ENCODE measurements around the gene IQCN. TPM values are rescaled to one million over a fixed set of nuclear protein-coding genes. Genes with fewer than 3 reads are reported as not detected.

Gene IQCN
- total and polyA plus RNA-seq, 2 experiments from 2014 or later: 0.35 TPM; not detected in 1

DNA sequence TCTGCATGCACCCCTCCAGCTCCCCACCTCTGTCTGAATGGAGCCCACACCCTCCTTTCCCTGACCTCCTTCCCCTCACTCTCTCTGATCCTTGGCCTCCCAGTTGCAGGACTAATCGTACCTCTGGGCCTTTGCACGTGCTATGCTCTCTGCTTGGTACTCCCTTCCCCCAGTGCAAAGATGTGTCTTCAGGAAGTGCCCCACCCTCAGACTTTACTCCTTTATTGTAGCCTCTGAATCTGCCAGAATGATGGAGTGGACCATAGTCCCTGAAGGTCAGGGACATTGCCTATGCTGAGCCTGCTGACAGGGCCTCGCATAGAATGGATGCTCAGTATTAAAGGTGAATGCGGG is 8.5 kb upstream of the IQCN start (continued):
- TF ChIP-seq, protein P1, sequence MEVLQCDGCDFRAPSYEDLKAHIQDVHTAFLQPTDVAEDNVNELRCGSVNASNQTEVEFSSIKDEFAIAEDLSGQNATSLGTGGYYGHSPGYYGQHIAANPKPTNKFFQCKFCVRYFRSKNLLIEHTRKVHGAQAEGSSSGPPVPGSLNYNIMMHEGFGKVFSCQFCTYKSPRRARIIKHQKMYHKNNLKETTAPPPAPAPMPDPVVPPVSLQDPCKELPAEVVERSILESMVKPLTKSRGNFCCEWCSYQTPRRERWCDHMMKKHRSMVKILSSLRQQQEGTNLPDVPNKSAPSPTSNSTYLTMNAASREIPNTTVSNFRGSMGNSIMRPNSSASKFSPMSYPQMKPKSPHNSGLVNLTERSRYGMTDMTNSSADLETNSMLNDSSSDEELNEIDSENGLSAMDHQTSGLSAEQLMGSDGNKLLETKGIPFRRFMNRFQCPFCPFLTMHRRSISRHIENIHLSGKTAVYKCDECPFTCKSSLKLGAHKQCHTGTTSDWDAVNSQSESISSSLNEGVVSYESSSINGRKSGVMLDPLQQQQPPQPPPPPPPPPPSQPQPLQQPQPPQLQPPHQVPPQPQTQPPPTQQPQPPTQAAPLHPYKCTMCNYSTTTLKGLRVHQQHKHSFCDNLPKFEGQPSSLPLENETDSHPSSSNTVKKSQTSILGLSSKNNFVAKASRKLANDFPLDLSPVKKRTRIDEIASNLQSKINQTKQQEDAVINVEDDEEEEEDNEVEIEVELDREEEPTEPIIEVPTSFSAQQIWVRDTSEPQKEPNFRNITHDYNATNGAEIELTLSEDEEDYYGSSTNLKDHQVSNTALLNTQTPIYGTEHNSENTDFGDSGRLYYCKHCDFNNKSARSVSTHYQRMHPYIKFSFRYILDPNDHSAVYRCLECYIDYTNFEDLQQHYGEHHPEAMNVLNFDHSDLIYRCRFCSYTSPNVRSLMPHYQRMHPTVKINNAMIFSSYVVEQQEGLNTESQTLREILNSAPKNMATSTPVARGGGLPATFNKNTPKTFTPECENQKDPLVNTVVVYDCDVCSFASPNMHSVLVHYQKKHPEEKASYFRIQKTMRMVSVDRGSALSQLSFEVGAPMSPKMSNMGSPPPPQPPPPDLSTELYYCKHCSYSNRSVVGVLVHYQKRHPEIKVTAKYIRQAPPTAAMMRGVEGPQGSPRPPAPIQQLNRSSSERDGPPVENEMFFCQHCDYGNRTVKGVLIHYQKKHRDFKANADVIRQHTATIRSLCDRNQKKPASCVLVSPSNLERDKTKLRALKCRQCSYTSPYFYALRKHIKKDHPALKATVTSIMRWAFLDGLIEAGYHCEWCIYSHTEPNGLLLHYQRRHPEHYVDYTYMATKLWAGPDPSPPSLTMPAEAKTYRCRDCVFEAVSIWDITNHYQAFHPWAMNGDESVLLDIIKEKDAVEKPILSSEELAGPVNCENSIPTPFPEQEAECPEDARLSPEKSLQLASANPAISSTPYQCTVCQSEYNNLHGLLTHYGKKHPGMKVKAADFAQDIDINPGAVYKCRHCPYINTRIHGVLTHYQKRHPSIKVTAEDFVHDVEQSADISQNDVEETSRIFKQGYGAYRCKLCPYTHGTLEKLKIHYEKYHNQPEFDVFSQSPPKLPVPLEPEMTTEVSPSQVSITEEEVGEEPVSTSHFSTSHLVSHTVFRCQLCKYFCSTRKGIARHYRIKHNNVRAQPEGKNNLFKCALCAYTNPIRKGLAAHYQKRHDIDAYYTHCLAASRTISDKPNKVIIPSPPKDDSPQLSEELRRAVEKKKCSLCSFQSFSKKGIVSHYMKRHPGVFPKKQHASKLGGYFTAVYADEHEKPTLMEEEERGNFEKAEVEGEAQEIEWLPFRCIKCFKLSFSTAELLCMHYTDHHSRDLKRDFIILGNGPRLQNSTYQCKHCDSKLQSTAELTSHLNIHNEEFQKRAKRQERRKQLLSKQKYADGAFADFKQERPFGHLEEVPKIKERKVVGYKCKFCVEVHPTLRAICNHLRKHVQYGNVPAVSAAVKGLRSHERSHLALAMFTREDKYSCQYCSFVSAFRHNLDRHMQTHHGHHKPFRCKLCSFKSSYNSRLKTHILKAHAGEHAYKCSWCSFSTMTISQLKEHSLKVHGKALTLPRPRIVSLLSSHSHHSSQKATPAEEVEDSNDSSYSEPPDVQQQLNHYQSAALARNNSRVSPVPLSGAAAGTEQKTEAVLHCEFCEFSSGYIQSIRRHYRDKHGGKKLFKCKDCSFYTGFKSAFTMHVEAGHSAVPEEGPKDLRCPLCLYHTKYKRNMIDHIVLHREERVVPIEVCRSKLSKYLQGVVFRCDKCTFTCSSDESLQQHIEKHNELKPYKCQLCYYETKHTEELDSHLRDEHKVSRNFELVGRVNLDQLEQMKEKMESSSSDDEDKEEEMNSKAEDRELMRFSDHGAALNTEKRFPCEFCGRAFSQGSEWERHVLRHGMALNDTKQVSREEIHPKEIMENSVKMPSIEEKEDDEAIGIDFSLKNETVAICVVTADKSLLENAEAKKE (CRISPR knock-in tag; IDR thresholded peaks at IDR 0.05): no peak
- TF ChIP-seq, protein P2, sequence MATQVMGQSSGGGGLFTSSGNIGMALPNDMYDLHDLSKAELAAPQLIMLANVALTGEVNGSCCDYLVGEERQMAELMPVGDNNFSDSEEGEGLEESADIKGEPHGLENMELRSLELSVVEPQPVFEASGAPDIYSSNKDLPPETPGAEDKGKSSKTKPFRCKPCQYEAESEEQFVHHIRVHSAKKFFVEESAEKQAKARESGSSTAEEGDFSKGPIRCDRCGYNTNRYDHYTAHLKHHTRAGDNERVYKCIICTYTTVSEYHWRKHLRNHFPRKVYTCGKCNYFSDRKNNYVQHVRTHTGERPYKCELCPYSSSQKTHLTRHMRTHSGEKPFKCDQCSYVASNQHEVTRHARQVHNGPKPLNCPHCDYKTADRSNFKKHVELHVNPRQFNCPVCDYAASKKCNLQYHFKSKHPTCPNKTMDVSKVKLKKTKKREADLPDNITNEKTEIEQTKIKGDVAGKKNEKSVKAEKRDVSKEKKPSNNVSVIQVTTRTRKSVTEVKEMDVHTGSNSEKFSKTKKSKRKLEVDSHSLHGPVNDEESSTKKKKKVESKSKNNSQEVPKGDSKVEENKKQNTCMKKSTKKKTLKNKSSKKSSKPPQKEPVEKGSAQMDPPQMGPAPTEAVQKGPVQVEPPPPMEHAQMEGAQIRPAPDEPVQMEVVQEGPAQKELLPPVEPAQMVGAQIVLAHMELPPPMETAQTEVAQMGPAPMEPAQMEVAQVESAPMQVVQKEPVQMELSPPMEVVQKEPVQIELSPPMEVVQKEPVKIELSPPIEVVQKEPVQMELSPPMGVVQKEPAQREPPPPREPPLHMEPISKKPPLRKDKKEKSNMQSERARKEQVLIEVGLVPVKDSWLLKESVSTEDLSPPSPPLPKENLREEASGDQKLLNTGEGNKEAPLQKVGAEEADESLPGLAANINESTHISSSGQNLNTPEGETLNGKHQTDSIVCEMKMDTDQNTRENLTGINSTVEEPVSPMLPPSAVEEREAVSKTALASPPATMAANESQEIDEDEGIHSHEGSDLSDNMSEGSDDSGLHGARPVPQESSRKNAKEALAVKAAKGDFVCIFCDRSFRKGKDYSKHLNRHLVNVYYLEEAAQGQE (IDR thresholded peaks at IDR 0.05; ENCODE audit: unreplicated experiment): no peak
- TF ChIP-seq, protein P3, sequence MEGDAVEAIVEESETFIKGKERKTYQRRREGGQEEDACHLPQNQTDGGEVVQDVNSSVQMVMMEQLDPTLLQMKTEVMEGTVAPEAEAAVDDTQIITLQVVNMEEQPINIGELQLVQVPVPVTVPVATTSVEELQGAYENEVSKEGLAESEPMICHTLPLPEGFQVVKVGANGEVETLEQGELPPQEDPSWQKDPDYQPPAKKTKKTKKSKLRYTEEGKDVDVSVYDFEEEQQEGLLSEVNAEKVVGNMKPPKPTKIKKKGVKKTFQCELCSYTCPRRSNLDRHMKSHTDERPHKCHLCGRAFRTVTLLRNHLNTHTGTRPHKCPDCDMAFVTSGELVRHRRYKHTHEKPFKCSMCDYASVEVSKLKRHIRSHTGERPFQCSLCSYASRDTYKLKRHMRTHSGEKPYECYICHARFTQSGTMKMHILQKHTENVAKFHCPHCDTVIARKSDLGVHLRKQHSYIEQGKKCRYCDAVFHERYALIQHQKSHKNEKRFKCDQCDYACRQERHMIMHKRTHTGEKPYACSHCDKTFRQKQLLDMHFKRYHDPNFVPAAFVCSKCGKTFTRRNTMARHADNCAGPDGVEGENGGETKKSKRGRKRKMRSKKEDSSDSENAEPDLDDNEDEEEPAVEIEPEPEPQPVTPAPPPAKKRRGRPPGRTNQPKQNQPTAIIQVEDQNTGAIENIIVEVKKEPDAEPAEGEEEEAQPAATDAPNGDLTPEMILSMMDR (conservative IDR thresholded peaks at IDR 0.05; ENCODE audit: low read depth in 2 of 2): no peak
- TF ChIP-seq ZNF114 (CRISPR knock-in tag; IDR thresholded peaks at IDR 0.05): no peak
- TF ChIP-seq, protein P4, sequence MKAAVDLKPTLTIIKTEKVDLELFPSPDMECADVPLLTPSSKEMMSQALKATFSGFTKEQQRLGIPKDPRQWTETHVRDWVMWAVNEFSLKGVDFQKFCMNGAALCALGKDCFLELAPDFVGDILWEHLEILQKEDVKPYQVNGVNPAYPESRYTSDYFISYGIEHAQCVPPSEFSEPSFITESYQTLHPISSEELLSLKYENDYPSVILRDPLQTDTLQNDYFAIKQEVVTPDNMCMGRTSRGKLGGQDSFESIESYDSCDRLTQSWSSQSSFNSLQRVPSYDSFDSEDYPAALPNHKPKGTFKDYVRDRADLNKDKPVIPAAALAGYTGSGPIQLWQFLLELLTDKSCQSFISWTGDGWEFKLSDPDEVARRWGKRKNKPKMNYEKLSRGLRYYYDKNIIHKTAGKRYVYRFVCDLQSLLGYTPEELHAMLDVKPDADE (IDR thresholded peaks at IDR 0.05): no peak
- TF ChIP-seq EZH2phosphoT487 (IDR thresholded peaks at IDR 0.05; ENCODE audit: unreplicated experiment): no peak
- no peak for TF ChIP-seq CREB1 (CRISPR knock-in tag; IDR thresholded peaks at IDR 0.05; ENCODE audit: low read depth)
